ENCODE data around the gene OR6Q1.
"Not testable (repeated sequence)": the region's sequence is repeated elsewhere in the genome, so short reads cannot be mapped to it uniquely, and the experiment has no call there.

OR6Q1 gene, protein sequence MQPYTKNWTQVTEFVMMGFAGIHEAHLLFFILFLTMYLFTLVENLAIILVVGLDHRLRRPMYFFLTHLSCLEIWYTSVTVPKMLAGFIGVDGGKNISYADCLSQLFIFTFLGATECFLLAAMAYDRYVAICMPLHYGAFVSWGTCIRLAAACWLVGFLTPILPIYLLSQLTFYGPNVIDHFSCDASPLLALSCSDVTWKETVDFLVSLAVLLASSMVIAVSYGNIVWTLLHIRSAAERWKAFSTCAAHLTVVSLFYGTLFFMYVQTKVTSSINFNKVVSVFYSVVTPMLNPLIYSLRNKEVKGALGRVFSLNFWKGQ
- total RNA-seq, result 0 reads per million in 4 donors

DNA sequence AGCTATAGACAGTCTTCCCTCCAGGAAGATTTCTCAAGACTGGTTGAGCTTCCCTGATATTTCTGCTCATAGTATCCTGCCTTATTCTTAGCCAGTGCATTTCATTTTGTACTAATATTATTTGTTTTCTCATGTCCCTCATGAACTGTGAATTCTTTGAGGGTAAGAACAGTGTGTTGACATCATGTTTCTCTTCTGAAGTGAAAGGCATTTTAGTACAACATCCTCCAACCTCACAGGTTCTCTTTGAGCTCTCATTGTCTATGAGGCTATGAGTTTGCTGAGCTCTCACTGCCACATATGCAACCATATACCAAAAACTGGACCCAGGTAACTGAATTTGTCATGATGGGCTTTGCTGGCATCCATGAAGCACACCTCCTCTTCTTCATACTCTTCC, at the start of gene OR6Q1:
OR6Q1 (plus strand) TSS at position 301 of the 400 bp plus-strand sequence; CDS start at position 301, 0 bp downstream.
- DNase-seq, result no peak

DNA sequence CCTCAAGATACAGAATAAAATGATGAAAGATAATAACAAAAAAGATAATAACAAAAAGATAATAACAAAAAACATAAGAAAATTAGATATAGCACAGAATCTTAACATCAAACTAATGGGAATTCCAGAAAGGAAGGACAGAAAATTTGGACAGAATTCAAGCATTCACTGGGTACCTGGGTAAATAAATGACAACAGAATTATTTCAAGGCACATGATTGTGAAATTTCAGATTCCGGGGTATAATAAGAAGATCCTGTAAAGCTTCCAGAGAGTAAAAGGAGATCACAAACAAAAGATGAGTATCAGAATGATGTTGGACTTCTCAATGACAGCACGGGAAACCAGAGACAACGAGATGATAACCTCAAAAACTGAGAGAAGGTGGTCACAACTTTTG, 49.2 kb upstream of the OR6Q1 start:
- no peak for DNase-seq

DNA sequence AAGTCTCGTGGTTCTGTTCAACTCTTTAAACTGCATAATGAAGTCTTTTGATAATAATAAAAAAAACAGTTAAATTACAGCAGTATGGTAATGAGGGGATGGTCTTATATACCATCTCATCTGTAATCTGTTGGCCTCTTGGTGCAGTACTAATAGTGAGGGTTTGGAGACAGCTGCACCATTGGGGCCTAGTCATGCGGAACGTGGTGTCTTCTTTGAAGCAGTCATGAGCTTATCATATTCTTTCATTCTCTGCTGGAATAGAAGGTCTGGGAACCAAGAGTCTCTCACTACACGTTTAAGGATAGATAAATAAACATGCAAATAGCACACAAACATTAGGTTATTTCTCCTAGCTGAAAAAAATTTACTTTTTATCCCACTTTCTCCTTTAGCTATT, 48.0 kb upstream of the OR6Q1 start:
- no peak for DNase-seq

DNA sequence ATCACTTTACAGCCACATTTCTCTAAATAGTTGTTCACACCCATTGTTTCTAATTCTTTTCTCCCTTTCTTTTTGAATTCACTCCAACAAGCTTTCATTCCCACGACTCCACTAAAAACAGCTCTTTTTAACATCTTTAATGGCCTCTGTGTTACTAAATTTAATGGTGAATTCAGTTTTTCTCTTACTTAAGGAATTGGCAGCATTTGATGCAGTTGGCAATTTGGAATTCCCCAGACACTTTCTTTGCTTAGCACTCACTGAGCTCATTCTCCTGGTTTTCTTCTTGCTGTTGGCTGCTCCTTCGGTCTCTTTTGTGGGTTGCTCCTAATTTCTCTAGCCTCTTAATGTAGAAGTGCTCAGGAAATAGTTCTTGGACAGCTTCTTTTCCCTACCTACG, 47.6 kb upstream of the OR6Q1 start:
- DNase-seq, result no peak

DNA sequence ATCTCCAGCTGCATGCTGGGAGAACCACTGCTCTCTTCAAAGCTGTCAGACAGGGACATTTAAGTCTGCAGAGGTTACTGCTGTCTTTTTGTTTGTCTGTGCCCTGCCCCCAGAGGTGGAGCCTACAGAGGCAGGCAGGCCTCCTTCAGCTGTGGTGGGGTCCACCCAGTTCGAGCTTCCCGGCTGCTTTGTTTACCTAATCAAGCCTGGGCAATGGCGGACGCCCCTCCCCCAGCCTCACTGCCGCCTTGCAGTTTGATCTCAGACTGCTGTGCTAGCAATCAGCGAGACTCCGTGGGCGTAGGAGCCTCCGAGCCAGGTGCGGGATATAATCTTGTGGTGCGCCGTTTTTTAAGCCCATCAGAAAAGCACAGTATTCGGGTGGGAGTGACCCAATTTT, 31.2 kb upstream of the OR6Q1 start:
- not testable (repeated sequence) for DNase-seq

DNA sequence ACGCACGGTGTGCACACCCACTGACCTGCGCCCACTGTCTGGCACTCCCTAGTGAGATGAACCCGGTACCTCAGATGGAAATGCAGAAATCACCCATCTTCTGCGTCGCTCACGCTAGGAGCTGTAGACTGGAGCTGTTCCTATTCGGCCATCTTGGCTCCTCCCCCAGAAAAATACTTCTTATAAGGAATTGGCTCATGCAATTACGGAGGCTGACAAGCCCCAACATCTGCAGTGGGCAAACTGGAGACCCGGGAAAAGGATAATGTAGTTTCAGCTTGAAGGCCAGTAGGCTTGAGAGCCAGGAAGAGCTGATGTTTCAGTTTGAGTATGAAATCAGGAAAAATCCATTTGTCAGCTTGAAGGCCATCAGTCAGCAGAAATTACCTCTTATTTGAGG, 30.7 kb upstream of the OR6Q1 start:
- not testable (repeated sequence) for DNase-seq

DNA sequence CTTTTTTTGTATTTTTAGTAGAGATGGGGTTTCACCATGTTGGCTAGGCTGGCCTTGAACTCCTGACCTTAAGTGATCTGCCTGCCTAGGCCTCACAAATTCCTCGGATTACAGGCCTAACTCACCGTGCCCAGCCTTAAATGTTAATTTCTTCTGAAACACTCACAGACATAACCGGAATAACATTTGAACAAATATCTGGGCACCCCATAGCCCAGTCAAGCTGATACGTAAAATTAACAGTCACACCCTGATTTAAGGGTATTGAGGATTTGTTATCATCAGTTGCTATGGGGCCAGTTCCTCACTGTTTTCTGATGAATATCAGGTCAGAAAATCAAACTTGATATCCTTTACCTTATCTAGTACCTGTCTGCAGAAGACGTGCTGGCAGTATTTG, 30.1 kb upstream of the OR6Q1 start:
- DNase-seq, result no peak

DNA sequence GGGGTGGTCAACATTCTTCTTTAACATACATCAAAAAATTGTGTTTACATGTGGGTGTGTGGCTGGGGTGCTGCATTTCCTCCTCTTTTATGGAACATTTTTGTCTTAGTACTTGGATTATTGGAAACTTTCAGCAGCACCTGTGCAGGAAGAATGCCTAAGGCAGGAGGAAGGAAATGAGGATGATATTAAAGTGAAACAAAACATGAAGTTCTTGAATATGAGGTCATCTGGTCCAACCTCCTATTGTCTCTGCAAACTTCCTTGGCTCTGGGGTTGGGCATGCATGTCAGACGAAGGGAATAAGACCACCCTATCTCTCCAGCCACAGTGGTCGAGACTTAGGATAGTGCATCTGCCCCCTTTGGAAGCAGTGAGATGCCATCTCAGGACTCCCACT, 27.7 kb upstream of the OR6Q1 start:
- DNase-seq, result no peak

DNA sequence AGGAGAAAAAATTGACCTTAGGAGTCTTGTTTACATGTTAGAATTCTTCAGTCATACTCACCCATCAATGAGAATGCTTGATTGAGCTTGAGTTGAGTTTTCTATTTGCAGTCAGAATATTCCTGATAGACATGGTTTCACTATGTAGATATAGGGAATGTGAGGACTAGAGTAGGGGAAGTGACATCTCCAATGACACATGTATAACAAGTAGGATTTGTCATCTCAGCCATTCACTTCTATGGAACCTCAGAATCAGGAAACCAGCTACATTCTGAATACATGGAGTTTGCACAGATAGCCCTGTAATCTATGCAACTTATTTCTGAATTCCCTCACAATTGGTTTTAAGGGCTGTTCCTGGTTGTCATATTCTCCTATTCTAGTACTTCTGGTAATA, 27.2 kb upstream of the OR6Q1 start:
- no peak for DNase-seq

DNA sequence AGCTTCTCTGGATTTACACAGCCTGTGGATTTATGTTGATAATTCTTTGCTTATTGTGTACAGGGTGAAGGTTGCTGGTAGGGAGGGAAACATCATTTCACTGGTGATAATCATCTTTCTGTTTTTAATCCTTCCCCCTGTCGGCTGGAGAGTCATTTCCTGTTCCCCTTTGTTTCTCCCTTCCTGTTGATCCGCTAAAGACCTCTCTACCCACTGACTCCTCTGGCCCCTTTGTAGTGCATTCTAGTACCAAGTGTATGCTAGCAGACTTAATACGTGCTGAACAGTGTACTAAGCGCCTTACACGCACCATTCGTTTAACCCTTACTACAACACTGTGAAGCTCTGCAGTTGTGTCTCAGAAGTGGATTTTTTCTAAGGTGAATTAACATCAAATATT, 26.1 kb upstream of the OR6Q1 start:
- DNase-seq, result no peak

DNA sequence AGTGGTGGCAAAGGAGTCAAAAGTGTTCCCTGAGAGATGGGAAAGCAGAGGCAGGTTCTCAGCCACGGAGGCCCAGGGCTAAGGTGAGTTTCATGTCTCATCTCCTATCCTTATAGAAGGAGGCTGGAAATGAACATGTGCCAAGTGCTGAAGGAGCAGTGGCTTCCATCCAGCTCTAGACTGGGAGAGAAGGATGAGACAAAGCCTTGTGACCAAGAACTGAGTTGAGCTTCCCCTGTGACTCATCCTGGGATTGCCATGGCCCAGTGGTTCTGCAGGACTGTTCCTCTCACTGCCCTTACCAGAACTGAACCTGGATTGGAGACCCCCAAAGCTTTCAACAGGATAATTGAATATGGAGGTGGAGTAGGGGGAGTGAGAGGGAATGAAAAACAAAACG, 23.8 kb upstream of the OR6Q1 start:
- DNase-seq, result no peak

DNA sequence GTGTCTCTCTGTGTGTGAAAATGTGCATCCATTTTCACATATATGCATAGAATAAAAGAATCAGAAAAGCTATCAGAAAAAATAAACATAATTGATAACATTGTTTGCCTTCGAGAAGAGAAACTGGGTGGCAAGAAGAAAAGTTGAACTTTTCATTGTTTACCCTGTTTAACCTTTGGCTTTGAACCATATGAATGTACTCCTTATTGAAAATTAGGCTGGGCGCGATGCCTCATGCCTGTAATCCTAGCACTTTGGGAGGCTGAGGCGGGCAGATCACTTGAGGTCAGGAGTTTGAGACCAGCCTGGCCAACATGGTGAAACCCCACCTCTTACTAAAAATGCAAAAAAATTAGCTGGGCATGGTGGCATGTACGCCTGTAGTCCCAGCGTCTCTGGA, 19.0 kb upstream of the OR6Q1 start:
- no peak for DNase-seq

DNA sequence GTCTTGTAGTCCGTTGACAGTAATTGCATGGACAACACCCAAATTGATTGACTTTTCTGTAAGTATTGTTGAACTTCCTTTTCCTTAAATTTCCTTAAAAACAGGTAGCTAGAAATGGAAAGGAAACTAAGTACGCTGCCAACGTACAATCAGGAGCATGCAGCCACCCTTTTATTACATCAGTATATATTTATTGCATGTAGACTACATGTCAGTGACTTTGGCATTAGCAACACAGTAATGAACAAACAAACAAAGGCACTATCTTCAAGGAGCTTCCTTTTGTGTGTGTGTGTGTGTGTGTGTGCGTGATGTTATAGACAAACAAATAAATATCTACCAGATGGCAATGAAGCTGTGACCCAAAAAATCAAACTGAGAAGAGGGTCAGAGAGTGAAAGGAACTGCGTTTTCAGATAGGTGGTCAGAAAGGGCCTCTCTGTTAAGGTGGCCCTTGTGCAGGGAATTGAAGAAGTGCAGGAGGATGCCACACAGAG, 7.3 kb upstream of the OR6Q1 start, which contains the start of gene OR9Q1:
OR9Q1 (plus strand) TSS at position 447 of the 497 bp plus-strand sequence. CDS start 155,564 bp downstream, outside the sequence.
- no peak for DNase-seq

DNA sequence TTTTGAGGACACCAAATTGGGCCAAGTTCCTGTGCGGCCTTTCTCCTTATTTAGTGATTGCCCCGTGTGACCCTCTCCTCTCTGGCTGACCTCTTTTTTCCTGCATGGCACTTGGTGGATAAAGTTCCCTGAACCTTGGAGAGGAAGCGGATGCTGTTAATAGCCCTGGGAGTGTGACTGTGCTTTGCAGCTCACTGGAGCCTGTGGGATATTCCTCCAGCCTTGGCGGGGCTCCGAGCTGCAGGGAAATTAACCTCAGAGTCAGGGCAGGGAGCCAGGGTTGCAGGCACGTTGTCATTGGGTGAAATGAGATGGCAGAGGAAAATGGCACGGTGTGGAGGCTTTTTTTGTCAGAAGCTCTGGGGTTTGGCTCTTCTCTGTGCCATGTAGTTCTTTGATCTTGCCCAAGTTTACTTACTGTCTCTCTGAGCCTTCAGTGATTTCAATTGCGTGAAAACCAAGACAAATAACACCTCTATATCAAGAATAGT, 6.1 kb upstream of the OR6Q1 start:
- DNase-seq, result no peak

DNA sequence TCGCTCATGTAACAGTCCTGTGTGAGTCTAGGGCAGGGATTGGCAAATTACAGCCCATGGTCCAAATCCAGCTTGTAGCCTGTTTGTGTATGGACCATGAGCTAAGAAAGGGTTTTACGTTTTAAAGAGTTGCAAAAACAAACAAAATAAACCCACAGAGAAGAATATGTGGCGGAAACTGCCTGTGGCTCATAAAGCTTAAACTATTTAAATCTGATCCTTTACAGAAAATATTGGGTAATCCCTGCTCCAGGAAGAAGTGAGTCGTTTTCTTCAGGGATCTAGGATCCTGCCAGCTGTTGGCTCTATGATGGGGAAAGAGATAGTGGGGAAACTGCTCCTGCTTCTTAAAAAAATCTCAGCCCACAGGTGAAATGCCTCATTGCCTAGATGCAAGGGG, 3.4 kb upstream of the OR6Q1 start:
- DNase-seq, result no peak

DNA sequence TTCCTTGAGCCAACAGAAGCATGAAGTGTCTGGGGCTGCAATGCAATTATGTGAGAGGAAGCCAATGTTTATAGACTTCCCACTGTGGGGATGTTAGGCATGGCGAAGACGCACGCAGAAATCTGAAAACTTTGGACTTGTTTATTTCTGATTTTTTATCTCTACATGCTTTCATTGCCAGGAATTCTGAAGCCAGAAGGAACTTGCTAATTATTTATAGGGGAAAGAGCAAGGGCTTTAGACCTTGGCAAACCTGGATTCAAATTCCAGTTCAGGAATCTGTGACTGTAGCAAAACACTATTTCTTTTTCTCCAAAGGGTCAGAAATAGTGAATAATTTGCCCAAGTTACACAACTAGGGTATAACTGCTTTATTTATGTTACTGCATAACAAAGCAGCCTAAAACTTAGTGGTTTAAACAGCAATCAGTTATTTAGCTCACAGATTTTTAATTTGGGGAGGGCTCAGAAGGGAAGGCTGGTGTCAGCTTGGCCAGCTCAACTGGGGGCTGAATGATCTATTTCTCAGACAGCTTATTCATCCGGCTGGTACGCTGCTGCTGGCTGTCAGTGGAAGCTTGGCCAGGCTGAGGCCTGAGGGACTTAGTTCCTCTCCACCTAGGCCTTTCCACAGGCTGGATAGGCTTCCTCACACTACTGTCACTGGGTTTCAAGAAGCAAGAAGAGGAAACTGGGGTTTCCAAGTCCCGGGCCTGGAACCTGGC, 1.9 kb upstream of the OR6Q1 start:
- no peak for DNase-seq

DNA sequence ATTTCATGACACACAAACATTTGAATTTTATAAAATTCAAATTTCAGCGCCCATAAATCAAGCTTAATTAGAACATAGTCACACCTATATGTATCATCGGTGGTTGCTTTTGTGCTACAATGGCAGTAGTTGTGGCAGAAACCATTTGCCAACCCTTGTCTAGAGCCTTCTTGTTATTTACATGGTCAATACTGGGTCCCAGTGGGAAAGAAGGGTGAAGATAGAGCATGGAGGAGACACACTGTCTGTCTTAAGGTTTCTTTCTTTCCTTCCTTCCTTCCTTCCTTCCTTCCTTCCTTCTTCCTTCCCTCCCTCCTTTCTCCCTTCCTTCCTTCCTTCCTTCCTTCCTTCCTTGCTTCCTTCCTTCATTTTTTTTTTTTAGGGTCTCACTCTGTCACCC, 3.7 kb downstream of the OR6Q1 start:
- DNase-seq, result no peak

DNA sequence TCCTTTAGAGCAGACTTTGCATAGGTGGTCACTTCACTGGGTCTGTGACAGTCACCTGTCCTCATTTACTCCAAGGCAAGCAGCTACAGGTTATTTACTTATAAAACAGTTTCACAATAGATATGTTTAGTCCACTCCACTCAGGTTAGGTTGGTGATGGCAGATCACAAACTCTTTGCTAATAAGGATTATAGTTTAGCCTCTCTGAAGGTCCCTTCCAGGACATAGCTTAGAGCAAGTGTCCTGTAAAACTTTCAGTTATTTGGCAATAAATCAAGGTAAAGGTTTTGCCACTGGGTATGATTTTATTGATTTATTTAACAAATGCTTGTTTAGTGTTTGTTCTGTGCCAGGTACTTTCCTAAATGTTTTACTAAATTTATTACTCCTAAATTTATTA, 8.8 kb downstream of the OR6Q1 start:
- DNase-seq, result no peak

DNA sequence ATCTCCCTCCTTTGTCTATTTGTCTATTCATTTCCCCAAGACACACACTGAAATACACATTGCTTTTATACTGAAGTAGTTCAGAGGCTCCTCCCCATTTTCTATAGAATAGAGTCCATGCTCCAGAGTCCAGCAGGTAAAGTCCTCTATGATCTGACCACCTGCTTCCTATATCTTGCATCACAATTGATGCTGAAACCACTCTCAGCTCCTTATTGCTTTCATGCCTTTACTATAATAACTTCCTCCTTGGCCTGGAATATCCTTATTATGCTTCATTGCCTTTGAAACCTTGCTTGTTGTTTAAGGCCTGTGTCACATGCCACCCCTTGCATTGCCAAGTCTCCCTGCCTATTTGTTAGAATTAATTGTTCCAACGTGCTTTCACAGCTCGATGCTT, 12.6 kb downstream of the OR6Q1 start:
- DNase-seq, result no peak

DNA sequence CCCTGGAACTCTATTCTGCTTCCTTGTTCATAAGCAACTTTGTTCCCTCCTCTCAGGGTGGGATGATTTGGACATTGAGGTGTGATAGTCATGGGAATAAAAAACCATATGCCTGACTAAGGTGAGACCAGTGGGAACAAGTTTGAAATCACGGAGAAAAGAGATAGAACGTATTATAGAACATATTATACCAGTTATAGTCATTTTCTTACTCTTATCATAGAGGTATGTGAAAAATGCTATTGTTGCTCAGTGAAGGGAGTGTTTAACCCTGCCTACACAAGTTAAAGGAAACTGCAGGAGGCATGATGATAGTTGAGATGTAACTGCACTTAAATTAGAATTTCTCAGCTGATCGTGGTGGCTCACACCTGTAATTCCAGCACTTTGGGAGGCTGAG, 15.5 kb downstream of the OR6Q1 start:
- DNase-seq, result no peak

DNA sequence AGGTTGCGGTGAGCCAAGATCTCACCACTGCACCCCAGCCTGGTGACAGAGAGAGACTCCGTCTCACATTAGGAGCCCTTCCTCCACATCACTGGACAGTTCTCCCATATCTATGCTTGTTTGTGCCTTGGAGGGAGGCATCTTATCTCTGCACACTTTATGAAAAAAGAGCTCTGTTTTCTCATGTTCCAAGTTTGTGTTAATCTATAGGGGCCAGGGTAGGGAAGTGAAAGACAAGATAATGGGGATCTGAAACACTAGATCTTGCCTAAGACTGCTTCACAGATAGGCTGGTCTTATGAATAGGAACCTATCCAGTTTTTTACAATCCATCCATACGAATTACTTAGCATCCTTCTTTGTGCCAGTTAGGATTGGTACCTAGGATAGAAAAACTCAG, 17.1 kb downstream of the OR6Q1 start:
- DNase-seq, result no peak

DNA sequence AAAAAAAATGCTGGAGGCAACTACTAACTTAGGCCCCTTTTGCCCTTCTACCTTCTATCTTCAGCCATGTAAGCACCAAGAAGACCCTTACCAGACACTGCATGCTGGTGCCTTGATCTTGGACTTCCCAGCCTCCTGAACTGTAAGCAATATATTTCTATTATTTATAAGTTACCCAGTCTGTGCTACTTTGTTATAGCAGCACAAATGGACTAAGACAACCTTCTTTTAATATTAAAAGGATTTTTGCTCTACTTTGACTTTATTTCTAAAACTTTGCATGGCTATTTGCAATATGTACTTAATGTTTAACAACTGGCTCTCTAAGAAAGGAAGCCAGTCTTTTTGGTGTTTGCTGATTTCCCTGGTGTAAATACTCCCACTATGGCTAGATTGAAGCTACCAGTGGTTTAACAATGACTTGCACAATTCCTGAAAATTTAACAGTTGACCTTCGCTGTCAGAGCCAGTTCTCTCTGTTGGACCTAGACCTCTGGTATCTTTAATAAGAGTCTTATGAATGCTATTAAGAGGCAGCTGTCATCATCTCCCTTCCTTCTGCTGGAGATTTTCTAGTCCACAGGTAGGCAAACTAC, 25.2 kb downstream of the OR6Q1 start:
- DNase-seq, result no peak

DNA sequence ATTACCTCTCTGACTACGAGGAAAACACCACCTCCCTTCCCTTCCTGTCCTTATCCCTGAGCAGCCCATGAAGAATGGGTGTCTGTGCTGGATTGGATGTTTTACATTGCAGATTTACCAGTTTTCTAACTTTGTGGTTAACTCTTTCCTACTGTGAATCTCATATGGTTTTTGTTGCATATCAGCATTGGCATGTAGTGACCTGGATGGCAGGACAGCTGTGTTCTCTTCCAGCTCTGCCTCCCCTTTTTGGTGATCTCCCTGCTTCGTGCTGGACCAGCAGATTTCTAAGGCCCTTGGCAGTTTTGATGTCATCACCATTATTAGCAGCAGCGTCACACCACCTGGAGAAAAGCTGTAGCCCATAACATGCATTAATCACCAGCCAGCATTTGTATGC, 26.7 kb downstream of the OR6Q1 start:
- no peak for DNase-seq

Data from T-helper 1 cell (primary cell).